ENCODE measurements around the gene PHACTR1. TPM values are rescaled to one million over a fixed set of nuclear protein-coding genes. Genes with fewer than 3 reads are reported as not detected.

The PHACTR1 gene
- total and polyA plus RNA-seq, 9 of the 15 experiments (the other 6 are each of a cell fraction or from before 2014, with no cell fraction given), result 11.5 to 32.6 (median 22.0) TPM

DNA sequence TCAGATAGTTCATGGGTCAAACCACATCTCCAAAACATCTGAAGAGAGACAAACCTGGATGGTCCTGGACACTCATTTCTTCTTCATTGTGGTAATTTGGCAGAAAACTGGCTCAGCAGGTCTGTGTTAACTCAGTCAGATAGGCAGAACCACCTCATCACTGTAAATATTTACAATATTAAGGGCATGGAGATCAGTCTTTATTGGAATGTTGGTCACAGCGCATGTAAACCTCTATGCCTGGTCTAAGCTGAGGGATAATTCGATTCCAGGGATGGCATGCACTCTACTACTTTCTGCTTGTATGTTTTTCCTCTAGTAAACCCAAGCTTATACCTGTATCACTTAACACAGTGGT is 615.8 kb downstream of the PHACTR1 start (continued):
- no peak for TF ChIP-seq CREM (IDR thresholded peaks at IDR 0.05; ENCODE audit: low read depth)
- no peak for TF ChIP-seq COPS2 (conservative IDR thresholded peaks at IDR 0.05)
- TF ChIP-seq NFIX (CRISPR knock-in tag; IDR thresholded peaks at IDR 0.05; ENCODE audit: low read depth), result no peak
- TF ChIP-seq ZBTB8A (IDR thresholded peaks at IDR 0.05; ENCODE audit: partially characterized antibody), result no peak
- TF ChIP-seq, protein P1, sequence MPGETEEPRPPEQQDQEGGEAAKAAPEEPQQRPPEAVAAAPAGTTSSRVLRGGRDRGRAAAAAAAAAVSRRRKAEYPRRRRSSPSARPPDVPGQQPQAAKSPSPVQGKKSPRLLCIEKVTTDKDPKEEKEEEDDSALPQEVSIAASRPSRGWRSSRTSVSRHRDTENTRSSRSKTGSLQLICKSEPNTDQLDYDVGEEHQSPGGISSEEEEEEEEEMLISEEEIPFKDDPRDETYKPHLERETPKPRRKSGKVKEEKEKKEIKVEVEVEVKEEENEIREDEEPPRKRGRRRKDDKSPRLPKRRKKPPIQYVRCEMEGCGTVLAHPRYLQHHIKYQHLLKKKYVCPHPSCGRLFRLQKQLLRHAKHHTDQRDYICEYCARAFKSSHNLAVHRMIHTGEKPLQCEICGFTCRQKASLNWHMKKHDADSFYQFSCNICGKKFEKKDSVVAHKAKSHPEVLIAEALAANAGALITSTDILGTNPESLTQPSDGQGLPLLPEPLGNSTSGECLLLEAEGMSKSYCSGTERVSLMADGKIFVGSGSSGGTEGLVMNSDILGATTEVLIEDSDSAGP (CRISPR knock-in tag; IDR thresholded peaks at IDR 0.05), result no peak
- no peak for TF ChIP-seq HMG20A (CRISPR knock-in tag; conservative IDR thresholded peaks at IDR 0.05)

DNA sequence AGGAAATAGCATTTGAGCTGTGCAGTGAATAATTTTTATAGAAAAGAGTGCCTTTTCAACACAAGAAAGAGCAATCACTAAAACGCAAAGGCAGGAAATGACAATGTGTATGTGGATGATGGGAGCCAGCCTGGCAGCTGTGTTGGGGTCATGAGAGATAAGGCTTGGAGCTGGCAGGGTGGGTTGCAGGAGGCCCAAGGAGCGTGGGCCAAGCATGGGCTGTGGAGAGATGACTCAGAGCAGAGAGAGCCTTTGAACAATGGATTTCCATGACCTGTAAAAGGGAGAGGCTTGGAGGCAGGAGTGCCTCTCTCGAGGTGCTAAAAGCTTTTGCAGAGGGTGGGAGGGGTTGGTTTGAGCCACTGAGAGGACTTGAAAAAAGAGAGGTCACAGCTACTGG is 618.4 kb downstream of the PHACTR1 start:
- 5% methylated on average over 3 of the region's 3 CpGs for WGBS (ENCODE audit: insufficient coverage, low coverage, missing lambda C conversion rate)
- Histone ChIP-seq H3K36me3 (ENCODE audit: control insufficient read depth, insufficient read depth, low read length) (no peaks in the 10 kb centered on the region), H3K4me1 (replicated peaks in 1 of 2; ENCODE audit: control insufficient read depth in 2 of 2, insufficient read depth in 2 of 2, low read length in 2 of 2) (peaks cover 17 to 21% of the 10 kb centered on the region in 2 experiments), H3K27me3 (ENCODE audit: control insufficient read depth in 2 of 2, insufficient read depth in 2 of 2, low read length in 2 of 2) (no peaks in the 10 kb centered on the region; a peak in 1 of 5 replicates), H3K79me2 (ENCODE audit: control insufficient read depth, insufficient read depth, low read length) (no peaks in the 10 kb centered on the region), H3K9me1 (ENCODE audit: control insufficient read depth, insufficient read depth, low read length) (no peaks in the 10 kb centered on the region), H3K9ac (ENCODE audit: insufficient read depth in 1 of 2, low read depth in 2 of 2, low read length in 2 of 2) (0 out of 4 replicates have a peak overlapping the region, but pooled peaks of 1 of the 2 experiments have one; percentile 37), H3K9me3 (replicated peaks; ENCODE audit: control insufficient read depth, insufficient read depth, low read depth, low read length) (no peaks in the 10 kb centered on the region), H3K4me3 (no peak overlapping the region), H3K27ac (ENCODE audit: extremely low read depth, low read depth, low read length) (no peak overlapping the region), H2AFZ (ENCODE audit: low read depth, low read length) (no peak overlapping the region), H3K4me2 (ENCODE audit: insufficient read depth, low read length) (no peak overlapping the region), H4K20me1 (replicated peaks; ENCODE audit: control insufficient read depth, insufficient read depth, low read length) (no peaks in the 10 kb centered on the region)
- ChIA-PET CTCF (ENCODE audit: low intra/inter-chr PET ratio) (interaction anchor here (1.2 kb wide), 1 partner anchor 732 kb away, joined by 3 read pairs; no protein-coding TSS in a partner anchor), POLR2A (interaction anchor here (0.8 to 1.3 kb wide), 4 partner anchors 14 to 421 kb away, joined by 3 to 4 read pairs (median 3); partner anchors contain the start of gene NOL7)
- intact Hi-C loops (cut with micrococcal nuclease) (loop anchor here (5.0 to 10.0 kb wide), 3 partner anchors 240 to 732 kb away; partner anchors contain the start of gene SIRT5), in situ Hi-C loops (cut with MboI) (loop anchor here (5.0 kb wide), 2 partner anchors 138 to 423 kb away; no protein-coding TSS in a partner anchor)
- no TSS peak for BruUV-seq (replicated peaks)
- FAIRE-seq, result no peak
- peak in 3 of 4 experiments; percentile 25 to 66 (median 62) for DNase-seq (ENCODE audit: extremely low read depth in 1 of 4, low spot score in 3 of 4)
- no peak for ATAC-seq
- TF ChIP-seq PHB2 (IDR thresholded peaks at IDR 0.05; ENCODE audit: low read depth) (no peak), ARNT (IDR thresholded peaks at IDR 0.05) (no peak), SREBF2 (CRISPR knock-in tag; IDR thresholded peaks at IDR 0.05) (no peak), HMG20A (CRISPR knock-in tag; conservative IDR thresholded peaks at IDR 0.05) (no peak), ZNF197 (CRISPR knock-in tag; IDR thresholded peaks at IDR 0.05; ENCODE audit: low read depth) (no peak), MTA2 (IDR thresholded peaks at IDR 0.05; ENCODE audit: low read depth) (peak; percentile 38; the same call in 1 of the 2 replicates), PCBP2 (IDR thresholded peaks at IDR 0.05; ENCODE audit: low read depth, low read length, poor library complexity, severe bottlenecking) (no peak), RBM25 (IDR thresholded peaks at IDR 0.05; ENCODE audit: low read depth, low read length, severe bottlenecking) (no peak)
- TF ChIP-seq, protein P2, sequence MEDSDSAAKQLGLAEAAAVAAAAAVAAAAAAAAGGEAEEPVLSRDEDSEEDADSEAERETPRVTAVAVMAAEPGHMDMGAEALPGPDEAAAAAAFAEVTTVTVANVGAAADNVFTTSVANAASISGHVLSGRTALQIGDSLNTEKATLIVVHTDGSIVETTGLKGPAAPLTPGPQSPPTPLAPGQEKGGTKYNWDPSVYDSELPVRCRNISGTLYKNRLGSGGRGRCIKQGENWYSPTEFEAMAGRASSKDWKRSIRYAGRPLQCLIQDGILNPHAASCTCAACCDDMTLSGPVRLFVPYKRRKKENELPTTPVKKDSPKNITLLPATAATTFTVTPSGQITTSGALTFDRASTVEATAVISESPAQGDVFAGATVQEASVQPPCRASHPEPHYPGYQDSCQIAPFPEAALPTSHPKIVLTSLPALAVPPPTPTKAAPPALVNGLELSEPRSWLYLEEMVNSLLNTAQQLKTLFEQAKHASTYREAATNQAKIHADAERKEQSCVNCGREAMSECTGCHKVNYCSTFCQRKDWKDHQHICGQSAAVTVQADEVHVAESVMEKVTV (CRISPR knock-in tag; IDR thresholded peaks at IDR 0.05), result no peak
- TF ChIP-seq, protein P3, sequence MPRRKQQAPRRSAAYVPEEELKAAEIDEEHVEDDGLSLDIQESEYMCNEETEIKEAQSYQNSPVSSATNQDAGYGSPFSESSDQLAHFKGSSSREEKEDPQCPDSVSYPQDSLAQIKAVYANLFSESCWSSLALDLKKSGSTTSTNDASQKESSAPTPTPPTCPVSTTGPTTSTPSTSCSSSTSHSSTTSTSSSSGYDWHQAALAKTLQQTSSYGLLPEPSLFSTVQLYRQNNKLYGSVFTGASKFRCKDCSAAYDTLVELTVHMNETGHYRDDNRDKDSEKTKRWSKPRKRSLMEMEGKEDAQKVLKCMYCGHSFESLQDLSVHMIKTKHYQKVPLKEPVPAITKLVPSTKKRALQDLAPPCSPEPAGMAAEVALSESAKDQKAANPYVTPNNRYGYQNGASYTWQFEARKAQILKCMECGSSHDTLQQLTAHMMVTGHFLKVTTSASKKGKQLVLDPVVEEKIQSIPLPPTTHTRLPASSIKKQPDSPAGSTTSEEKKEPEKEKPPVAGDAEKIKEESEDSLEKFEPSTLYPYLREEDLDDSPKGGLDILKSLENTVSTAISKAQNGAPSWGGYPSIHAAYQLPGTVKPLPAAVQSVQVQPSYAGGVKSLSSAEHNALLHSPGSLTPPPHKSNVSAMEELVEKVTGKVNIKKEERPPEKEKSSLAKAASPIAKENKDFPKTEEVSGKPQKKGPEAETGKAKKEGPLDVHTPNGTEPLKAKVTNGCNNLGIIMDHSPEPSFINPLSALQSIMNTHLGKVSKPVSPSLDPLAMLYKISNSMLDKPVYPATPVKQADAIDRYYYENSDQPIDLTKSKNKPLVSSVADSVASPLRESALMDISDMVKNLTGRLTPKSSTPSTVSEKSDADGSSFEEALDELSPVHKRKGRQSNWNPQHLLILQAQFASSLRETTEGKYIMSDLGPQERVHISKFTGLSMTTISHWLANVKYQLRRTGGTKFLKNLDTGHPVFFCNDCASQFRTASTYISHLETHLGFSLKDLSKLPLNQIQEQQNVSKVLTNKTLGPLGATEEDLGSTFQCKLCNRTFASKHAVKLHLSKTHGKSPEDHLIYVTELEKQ (CRISPR knock-in tag; IDR thresholded peaks at IDR 0.05), result no peak
